Neural cell (in vitro differentiated cells): Measurements from ENCODE around the gene OR5L1. TPM values are rescaled to one million over a fixed set of nuclear protein-coding genes. Genes with fewer than 3 reads are reported as not detected.

Experiments used
- H2AFZ ChIP-seq: fragments of 200-600, 300-800 bp; sonication (generic), shearing (Covaris generic); 2 replicates; pipeline ENCODE4 v1.6.0; 2014; ENCODE audit warnings: low read depth, mild to moderate bottlenecking, antibody characterized with exemption, low read length, moderate library complexity
- H3F3A ChIP-seq: fragments of 200-600 bp; shearing (Covaris generic); 2 replicates; pipeline ENCODE4 v1.6.1; 2016; ENCODE audit warnings: mild to moderate bottlenecking, moderate library complexity, mixed read lengths, antibody characterized with exemption, low read length; ENCODE audit not compliant: insufficient read depth, poor library complexity, severe bottlenecking
- H3K27ac ChIP-seq: fragments of 200-600, 300-800 bp; sonication (generic), shearing (Covaris generic); 2 replicates; pipeline ENCODE4 v1.5.1; 2014; ENCODE audit warnings: mild to moderate bottlenecking, low read length, moderate library complexity
- H3K27me3 ChIP-seq: fragments of 300-800, 200-600 bp; sonication (generic), shearing (Covaris generic); 2 replicates; pipeline ENCODE4 v1.6.0; 2014; ENCODE audit warnings: mild to moderate bottlenecking, low read depth, low read length, moderate library complexity; ENCODE audit not compliant: insufficient read depth
- H3K36me3 ChIP-seq: fragments of 300-800, 200-600 bp; sonication (generic), shearing (Covaris generic); 2 replicates; pipeline ENCODE4 v1.5.1; 2014; ENCODE audit warnings: mild to moderate bottlenecking, antibody characterized with exemption, low read length, moderate library complexity; ENCODE audit not compliant: insufficient read depth
- H3K4me2 ChIP-seq: fragments of 300-800, 200-600 bp; sonication (generic), shearing (Covaris generic); 2 replicates; pipeline ENCODE4 v1.6.0; 2014; ENCODE audit warnings: mild to moderate bottlenecking, low read length
- H3K4me3 ChIP-seq: fragments of 300-800, 200-600 bp; sonication (generic), shearing (Covaris generic); 2 replicates; pipeline ENCODE4 v1.5.1; 2014; ENCODE audit warnings: mild to moderate bottlenecking, low read length, moderate library complexity
- H3K79me2 ChIP-seq: fragments of 200-600 bp; shearing (Covaris generic); replicated peaks from 2 replicates; pipeline ENCODE4 v1.6.0; 2014; ENCODE audit warnings: mild to moderate bottlenecking, low read length, moderate library complexity; ENCODE audit not compliant: insufficient read depth
- H3K9ac ChIP-seq: fragments of 300-800, 200-600 bp; sonication (generic), shearing (Covaris generic); 2 replicates; pipeline ENCODE4 v1.6.1; 2016; ENCODE audit warnings: mild to moderate bottlenecking, low read length, mixed read lengths
- H3K9me2 ChIP-seq: fragments of 200-600 bp; shearing (Covaris generic); 2 replicates; pipeline ENCODE4 v1.6.1; 2016; ENCODE audit warnings: mild to moderate bottlenecking, low read length, mixed read lengths; ENCODE audit not compliant: insufficient read depth
- H3K9me3 ChIP-seq: fragments of 200-600, 300-800 bp; sonication (generic), shearing (Covaris generic); 2 replicates; pipeline ENCODE4 v1.6.1; 2016; ENCODE audit warnings: mild to moderate bottlenecking, mixed run types, low read length, moderate library complexity, mixed read lengths
- H4K20me1 ChIP-seq: fragments of 200-600 bp; shearing (Covaris generic); 2 replicates; pipeline ENCODE4 v1.6.1; 2016; ENCODE audit warnings: mild to moderate bottlenecking, mixed run types; ENCODE audit not compliant: insufficient read depth
- CTCF ChIP-seq: fragments of 450-650 bp; IDR thresholded peaks from 2 replicates; pipeline ENCODE4 v1.5.1; 2014; ENCODE audit warnings: antibody characterized with exemption, mild to moderate bottlenecking, moderate library complexity; ENCODE audit not compliant: poor library complexity, severe bottlenecking
- EP300 ChIP-seq: fragments of 450-650 bp; conservative IDR thresholded peaks from 2 replicates; pipeline ENCODE4 v1.6.1; 2014; ENCODE audit warnings: antibody characterized with exemption, mild to moderate bottlenecking, moderate library complexity; ENCODE audit not compliant: poor library complexity, severe bottlenecking
- EZH2 ChIP-seq: fragments of 200-600, 300-800 bp; shearing (Covaris generic), sonication (generic); IDR thresholded peaks from 2 replicates; pipeline ENCODE4 v1.6.1; 2014; ENCODE audit warnings: antibody characterized with exemption, low read length, borderline replicate concordance, mild to moderate bottlenecking; ENCODE audit not compliant: insufficient read depth, poor library complexity, severe bottlenecking
- MXI1 ChIP-seq: fragments of 450-650 bp; conservative IDR thresholded peaks from 2 replicates; pipeline ENCODE4 v1.6.1; 2014; ENCODE audit warnings: antibody characterized with exemption, mild to moderate bottlenecking; ENCODE audit not compliant: poor library complexity, severe bottlenecking
- POLR2AphosphoS5 ChIP-seq: IDR thresholded peaks from 2 replicates; pipeline ENCODE4 v1.6.1; 2012
- RAD21 ChIP-seq: fragments of 450-650 bp; conservative IDR thresholded peaks from 2 replicates; pipeline ENCODE4 v1.6.1; 2014; ENCODE audit warnings: antibody characterized with exemption, mild to moderate bottlenecking, moderate library complexity
- REST ChIP-seq: IDR thresholded peaks from 2 replicates; pipeline ENCODE4 v1.6.1; 2012; ENCODE audit warnings: borderline replicate concordance
- SMC3 ChIP-seq: fragments of 450-650 bp; conservative IDR thresholded peaks from 2 replicates; pipeline ENCODE4 v1.6.1; 2014; ENCODE audit warnings: antibody characterized with exemption, mild to moderate bottlenecking, moderate library complexity; ENCODE audit not compliant: poor library complexity
- TAF1 ChIP-seq: IDR thresholded peaks from 2 replicates; pipeline ENCODE4 v1.6.1; 2012; ENCODE audit warnings: low read depth
- polyA plus RNA-seq: library from polyadenylated mRNA; depleted of rRNA; stranded (reverse); fragments of >200 nt; gene quantifications from 2 replicates; pipeline ENCODE4 v1.2.3, GENCODE V29; 2014

The OR5L1 gene
- polyA plus RNA-seq, 1 donor from 2014 or later: not detected

GRCh38 chr11:55847453-55847852 is 36.3 kb downstream of the OR5L1 start:
- Histone ChIP-seq H3K4me2 (no peak overlapping the region), H3K4me3 (no peak overlapping the region), H3K9me2 (no peaks in the 10 kb centered on the region), H3K36me3 (no peaks in the 10 kb centered on the region), H3K9me3 (no peaks in the 10 kb centered on the region), H4K20me1 (no peaks in the 10 kb centered on the region), H3K79me2 (no peaks in the 10 kb centered on the region), H3K27me3 (no peaks in the 10 kb centered on the region), H3K27ac (no peak overlapping the region), H3K9ac (no peak overlapping the region), H3F3A (no peaks in the 10 kb centered on the region), H2AFZ (no peak overlapping the region)
- no peak for TF ChIP-seq TAF1
- TF ChIP-seq CTCF: no peak
- TF ChIP-seq POLR2AphosphoS5: no peak
- no peak for TF ChIP-seq REST
- TF ChIP-seq MXI1: no peak
- no peak for TF ChIP-seq EP300
- no peak for TF ChIP-seq EZH2
- TF ChIP-seq RAD21: no peak
- TF ChIP-seq SMC3: no peak

GRCh38 chr11:55849037-55849436 is 37.9 kb downstream of the OR5L1 start:
- Histone ChIP-seq H4K20me1 (no peaks in the 10 kb centered on the region), H3K27ac (no peak overlapping the region), H2AFZ (no peak overlapping the region), H3K9ac (no peak overlapping the region), H3K9me2 (no peaks in the 10 kb centered on the region), H3K4me2 (no peak overlapping the region), H3K36me3 (no peaks in the 10 kb centered on the region), H3K27me3 (no peaks in the 10 kb centered on the region), H3F3A (no peaks in the 10 kb centered on the region), H3K9me3 (no peaks in the 10 kb centered on the region), H3K4me3 (no peak overlapping the region), H3K79me2 (no peaks in the 10 kb centered on the region)
- TF ChIP-seq MXI1 (no peak), RAD21 (no peak), TAF1 (no peak), EP300 (no peak), REST (no peak)
